GM23338 (cell line): ENCODE results near the gene IL12B. TPM values are rescaled to one million over a fixed set of nuclear protein-coding genes. Genes with fewer than 3 reads are reported as not detected.

Experiments
- ATAC-seq: fragments of 200-7000 bp; cut with Tn5 transposase; 3 replicates; pipeline ENCODE4 v1.9.1; 2020
- DNase-seq: peaks from one replicate; pipeline ENCODE4 v3.0.0-alpha.2; 2015; ENCODE audit warnings: low spot score
- H2AFZ ChIP-seq: fragments of 200-600 bp; sonication (generic); 2 replicates; pipeline ENCODE4 v1.8.0; 2016; ENCODE audit warnings: antibody characterized with exemption, mild to moderate bottlenecking, moderate library complexity
- H3F3A ChIP-seq: fragments of 200-600 bp; sonication (generic); replicated peaks from 2 replicates; pipeline ENCODE4 v1.8.0; 2017; ENCODE audit warnings: antibody characterized with exemption, mixed run types, low read depth
- H3K27ac ChIP-seq: fragments of 200-600 bp; sonication (generic); 2 replicates; pipeline ENCODE4 v1.6.1; 2016; ENCODE audit warnings: low read depth
- H3K27me3 ChIP-seq: fragments of 200-600 bp; sonication (generic); 2 replicates; pipeline ENCODE4 v1.8.0; 2016; ENCODE audit warnings: mild to moderate bottlenecking, mixed run types, moderate library complexity; ENCODE audit not compliant: insufficient read depth
- H3K36me3 ChIP-seq: fragments of 200-600 bp; sonication (generic); 2 replicates; pipeline ENCODE4 v1.8.0; 2016; ENCODE audit warnings: mild to moderate bottlenecking; ENCODE audit not compliant: insufficient read depth
- H3K4me1 ChIP-seq: fragments of 200-600 bp; sonication (generic); 2 replicates; pipeline ENCODE4 v1.8.0; 2016; ENCODE audit warnings: mild to moderate bottlenecking, moderate library complexity; ENCODE audit not compliant: insufficient read depth
- H3K4me2 ChIP-seq: fragments of 200-600 bp; sonication (generic); 2 replicates; pipeline ENCODE4 v1.7.1; 2017; ENCODE audit warnings: mixed run types
- H3K4me3 ChIP-seq: fragments of 200-600 bp; sonication (generic); 2 replicates; pipeline ENCODE4 v1.6.1; 2016; ENCODE audit warnings: mixed run types
- H3K79me2 ChIP-seq: fragments of 200-600 bp; sonication (generic); replicated peaks from 2 replicates; pipeline ENCODE4 v1.8.0; 2017; ENCODE audit warnings: mild to moderate bottlenecking; ENCODE audit not compliant: insufficient read depth
- H3K9me2 ChIP-seq: fragments of 200-600 bp; sonication (generic); 2 replicates; pipeline ENCODE4 v1.8.0; 2017; ENCODE audit not compliant: insufficient read depth
- H4K20me1 ChIP-seq: fragments of 200-600 bp; sonication (generic); replicated peaks from 2 replicates; pipeline ENCODE4 v1.8.0; 2017; ENCODE audit warnings: mild to moderate bottlenecking; ENCODE audit not compliant: insufficient read depth
- H3K27ac Mint-ChIP-seq: 2 replicates; pipeline ENCODE4 v1.8.0; 2020; ENCODE audit warnings: inconsistent platforms, mild to moderate bottlenecking, moderate library complexity, mixed read lengths
- H3K27me3 Mint-ChIP-seq: 3 replicates; pipeline ENCODE4 v1.8.0; 2022; ENCODE audit warnings: low read depth, mild to moderate bottlenecking, moderate library complexity, mixed read lengths, inconsistent platforms; ENCODE audit not compliant: insufficient read depth, poor library complexity
- H3K36me3 Mint-ChIP-seq: 3 replicates; pipeline ENCODE4 v1.8.0; 2021; ENCODE audit warnings: low read depth, mild to moderate bottlenecking, inconsistent platforms, moderate library complexity, mixed read lengths
- H3K4me1 Mint-ChIP-seq: 3 replicates; pipeline ENCODE4 v1.8.0; 2020; ENCODE audit warnings: mild to moderate bottlenecking, inconsistent platforms, mixed read lengths
- H3K4me3 Mint-ChIP-seq: 3 replicates; pipeline ENCODE4 v1.8.0; 2021; ENCODE audit warnings: moderate library complexity, mild to moderate bottlenecking, inconsistent platforms, mixed read lengths
- H3K9me3 Mint-ChIP-seq: 3 replicates; pipeline ENCODE4 v1.8.0; 2020; ENCODE audit warnings: moderate library complexity, mild to moderate bottlenecking, inconsistent platforms, mixed read lengths
- CREB1 ChIP-seq: fragments of 250-450 bp; sonication (Bioruptor Pico); IDR thresholded peaks from 2 replicates; pipeline ENCODE4 v1.5.0; 2020; ENCODE audit warnings: low read depth, mild to moderate bottlenecking, moderate library complexity
- EZH2 ChIP-seq: fragments of 200-600 bp; sonication (generic); IDR thresholded peaks from one replicate; pipeline ENCODE4 v1.8.0; 2017; ENCODE audit warnings: antibody characterized with exemption, mild to moderate bottlenecking, low read depth; ENCODE audit not compliant: unreplicated experiment
- EZH2phosphoT487 ChIP-seq: fragments of 200-600 bp; sonication (generic); IDR thresholded peaks from one replicate; pipeline ENCODE4 v1.8.1; 2018; ENCODE audit warnings: antibody characterized with exemption; ENCODE audit not compliant: unreplicated experiment
- JUNB ChIP-seq: IDR thresholded peaks from one replicate; pipeline ENCODE4 v1.6.1; 2016; ENCODE audit warnings: antibody characterized with exemption; ENCODE audit not compliant: unreplicated experiment
- POLR2AphosphoS5 ChIP-seq: IDR thresholded peaks from 2 replicates; pipeline ENCODE4 v1.6.1; 2016; ENCODE audit warnings: antibody characterized with exemption, low read depth
- STAT1 ChIP-seq: IDR thresholded peaks from one replicate; pipeline ENCODE4 v1.6.1; 2016; ENCODE audit warnings: antibody characterized with exemption; ENCODE audit not compliant: unreplicated experiment
- ZNF114 ChIP-seq: fragments of 250-450 bp; sonication (Bioruptor Pico); IDR thresholded peaks from 2 replicates; pipeline ENCODE4 v1.5.0; 2020; ENCODE audit warnings: mild to moderate bottlenecking, moderate library complexity
- ZNF331 ChIP-seq: fragments of 250-450 bp; sonication (Bioruptor Pico); IDR thresholded peaks from 2 replicates; pipeline ENCODE4 v1.5.0; 2020; ENCODE audit warnings: low read depth, mild to moderate bottlenecking, moderate library complexity
- polyA plus RNA-seq: library from polyadenylated mRNA; unstranded; fragments of >200 nt; fragmentation: Nextera tagmentation; extraction: Ambion mirVana; gene quantifications from 2 replicates; pipeline ENCODE4 v1.2.1, GENCODE V29; 2016
- total RNA-seq: library from RNA; depleted of rRNA; stranded (reverse); fragments of >200 nt; shearing (Covaris generic); gene quantifications from 2 replicates; pipeline ENCODE4 v1.2.3, GENCODE V29; 2014
- TF ChIP-seq, protein P1 (sequence below): IDR thresholded peaks from 2 replicates; pipeline ENCODE4 v1.6.1; 2016; ENCODE audit warnings: antibody characterized with exemption
- TF ChIP-seq, protein P2 (sequence below): IDR thresholded peaks from one replicate; pipeline ENCODE4 v1.6.1; 2018; ENCODE audit warnings: antibody characterized with exemption; ENCODE audit not compliant: unreplicated experiment
- TF ChIP-seq, protein P3 (sequence below), 2 experiments: fragments of 200-600 bp in 1 of 2; sonication (generic) in 1 of 2; conservative IDR thresholded peaks; 2 replicates each; pipeline versions ENCODE4 v1.5.1 to v1.6.1; 2016 to 2017; ENCODE audit warnings: antibody characterized with exemption in 2 of 2, low read depth in 2 of 2, mild to moderate bottlenecking in 2 of 2, moderate library complexity in 1 of 2

Gene IL12B
- total and polyA plus RNA-seq, 2 experiments from 2014 or later, result not detected

DNA sequence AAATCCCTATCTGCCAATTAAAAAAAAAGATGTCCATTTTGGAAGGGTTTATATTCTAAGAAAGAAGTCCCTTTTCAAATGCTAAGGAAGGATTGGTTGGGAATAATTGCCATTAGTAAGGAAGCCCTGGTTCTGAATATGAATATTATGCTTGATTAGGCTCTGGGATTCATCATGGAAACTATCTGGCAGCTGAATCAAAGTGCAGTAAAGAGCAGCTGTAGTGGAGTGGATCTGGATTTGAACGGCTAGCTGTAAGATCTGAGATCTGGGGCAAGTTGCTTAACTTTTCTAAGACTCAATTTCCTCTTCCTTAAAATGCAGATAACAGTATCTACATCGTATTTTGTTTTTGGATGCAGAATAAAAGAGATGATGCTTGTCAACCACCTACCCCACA lies 10.5 kb downstream of the IL12B start (continued):
- TF ChIP-seq, protein P1, sequence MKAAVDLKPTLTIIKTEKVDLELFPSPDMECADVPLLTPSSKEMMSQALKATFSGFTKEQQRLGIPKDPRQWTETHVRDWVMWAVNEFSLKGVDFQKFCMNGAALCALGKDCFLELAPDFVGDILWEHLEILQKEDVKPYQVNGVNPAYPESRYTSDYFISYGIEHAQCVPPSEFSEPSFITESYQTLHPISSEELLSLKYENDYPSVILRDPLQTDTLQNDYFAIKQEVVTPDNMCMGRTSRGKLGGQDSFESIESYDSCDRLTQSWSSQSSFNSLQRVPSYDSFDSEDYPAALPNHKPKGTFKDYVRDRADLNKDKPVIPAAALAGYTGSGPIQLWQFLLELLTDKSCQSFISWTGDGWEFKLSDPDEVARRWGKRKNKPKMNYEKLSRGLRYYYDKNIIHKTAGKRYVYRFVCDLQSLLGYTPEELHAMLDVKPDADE, result no peak
- no peak for TF ChIP-seq CREB1
- no peak for TF ChIP-seq POLR2AphosphoS5
- no peak for TF ChIP-seq JUNB
- no peak for TF ChIP-seq STAT1

DNA sequence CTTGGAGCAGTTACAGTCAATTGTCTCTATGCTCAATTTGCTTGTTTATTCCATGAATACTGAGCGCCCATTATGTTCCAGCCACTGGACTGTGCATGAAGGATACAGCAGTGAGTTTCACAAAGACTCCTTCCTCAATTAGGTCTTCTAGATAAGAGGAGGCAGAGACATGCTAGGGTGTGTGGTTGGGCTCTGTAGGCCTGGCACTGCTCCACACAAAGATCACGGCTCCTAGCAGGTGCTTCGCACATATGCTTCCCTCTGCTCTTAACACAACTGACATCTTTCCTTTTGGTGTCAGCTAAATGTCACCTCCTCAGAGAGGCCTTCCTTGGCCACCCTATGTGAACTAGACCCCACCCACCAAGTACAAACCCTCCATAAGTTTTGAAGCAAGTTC lies 10.9 kb downstream of the IL12B start:
- H3K4me3 ChIP-seq, result no peak overlapping the region
- no peak overlapping the region for H2AFZ ChIP-seq
- TF ChIP-seq STAT1 (no peak), EZH2phosphoT487 (no peak), ZNF114 (CRISPR knock-in tag) (no peak), ZNF331 (CRISPR knock-in tag) (no peak), POLR2AphosphoS5 (no peak), EZH2 (no peak)
- TF ChIP-seq, protein P1, result no peak
- TF ChIP-seq, protein P2, sequence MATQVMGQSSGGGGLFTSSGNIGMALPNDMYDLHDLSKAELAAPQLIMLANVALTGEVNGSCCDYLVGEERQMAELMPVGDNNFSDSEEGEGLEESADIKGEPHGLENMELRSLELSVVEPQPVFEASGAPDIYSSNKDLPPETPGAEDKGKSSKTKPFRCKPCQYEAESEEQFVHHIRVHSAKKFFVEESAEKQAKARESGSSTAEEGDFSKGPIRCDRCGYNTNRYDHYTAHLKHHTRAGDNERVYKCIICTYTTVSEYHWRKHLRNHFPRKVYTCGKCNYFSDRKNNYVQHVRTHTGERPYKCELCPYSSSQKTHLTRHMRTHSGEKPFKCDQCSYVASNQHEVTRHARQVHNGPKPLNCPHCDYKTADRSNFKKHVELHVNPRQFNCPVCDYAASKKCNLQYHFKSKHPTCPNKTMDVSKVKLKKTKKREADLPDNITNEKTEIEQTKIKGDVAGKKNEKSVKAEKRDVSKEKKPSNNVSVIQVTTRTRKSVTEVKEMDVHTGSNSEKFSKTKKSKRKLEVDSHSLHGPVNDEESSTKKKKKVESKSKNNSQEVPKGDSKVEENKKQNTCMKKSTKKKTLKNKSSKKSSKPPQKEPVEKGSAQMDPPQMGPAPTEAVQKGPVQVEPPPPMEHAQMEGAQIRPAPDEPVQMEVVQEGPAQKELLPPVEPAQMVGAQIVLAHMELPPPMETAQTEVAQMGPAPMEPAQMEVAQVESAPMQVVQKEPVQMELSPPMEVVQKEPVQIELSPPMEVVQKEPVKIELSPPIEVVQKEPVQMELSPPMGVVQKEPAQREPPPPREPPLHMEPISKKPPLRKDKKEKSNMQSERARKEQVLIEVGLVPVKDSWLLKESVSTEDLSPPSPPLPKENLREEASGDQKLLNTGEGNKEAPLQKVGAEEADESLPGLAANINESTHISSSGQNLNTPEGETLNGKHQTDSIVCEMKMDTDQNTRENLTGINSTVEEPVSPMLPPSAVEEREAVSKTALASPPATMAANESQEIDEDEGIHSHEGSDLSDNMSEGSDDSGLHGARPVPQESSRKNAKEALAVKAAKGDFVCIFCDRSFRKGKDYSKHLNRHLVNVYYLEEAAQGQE, result no peak
- TF ChIP-seq, protein P3, sequence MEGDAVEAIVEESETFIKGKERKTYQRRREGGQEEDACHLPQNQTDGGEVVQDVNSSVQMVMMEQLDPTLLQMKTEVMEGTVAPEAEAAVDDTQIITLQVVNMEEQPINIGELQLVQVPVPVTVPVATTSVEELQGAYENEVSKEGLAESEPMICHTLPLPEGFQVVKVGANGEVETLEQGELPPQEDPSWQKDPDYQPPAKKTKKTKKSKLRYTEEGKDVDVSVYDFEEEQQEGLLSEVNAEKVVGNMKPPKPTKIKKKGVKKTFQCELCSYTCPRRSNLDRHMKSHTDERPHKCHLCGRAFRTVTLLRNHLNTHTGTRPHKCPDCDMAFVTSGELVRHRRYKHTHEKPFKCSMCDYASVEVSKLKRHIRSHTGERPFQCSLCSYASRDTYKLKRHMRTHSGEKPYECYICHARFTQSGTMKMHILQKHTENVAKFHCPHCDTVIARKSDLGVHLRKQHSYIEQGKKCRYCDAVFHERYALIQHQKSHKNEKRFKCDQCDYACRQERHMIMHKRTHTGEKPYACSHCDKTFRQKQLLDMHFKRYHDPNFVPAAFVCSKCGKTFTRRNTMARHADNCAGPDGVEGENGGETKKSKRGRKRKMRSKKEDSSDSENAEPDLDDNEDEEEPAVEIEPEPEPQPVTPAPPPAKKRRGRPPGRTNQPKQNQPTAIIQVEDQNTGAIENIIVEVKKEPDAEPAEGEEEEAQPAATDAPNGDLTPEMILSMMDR (conservative IDR thresholded peaks at IDR 0.05; ENCODE audit: low read depth in 2 of 2), result no peak
- Mint-ChIP-seq H3K27me3 (peaks cover 2% of the 10 kb centered on the region), H3K36me3 (no peaks in the 10 kb centered on the region), H3K4me3 (no peak overlapping the region), H3K9me3 (no peaks in the 10 kb centered on the region), H3K4me1 (peaks cover 4% of the 10 kb centered on the region; the same call in 2 of the 3 replicates), H3K27ac (no peak overlapping the region)
- no peaks in the 10 kb centered on the region for H3K79me2 ChIP-seq
- H3K27ac ChIP-seq, result no peak overlapping the region
- ATAC-seq (no peak), DNase-seq (no peak)
- no peaks in the 10 kb centered on the region for H3K36me3 ChIP-seq
- H3F3A ChIP-seq, result no peaks in the 10 kb centered on the region
- no peaks in the 10 kb centered on the region for H4K20me1 ChIP-seq
- no peaks in the 10 kb centered on the region for H3K27me3 ChIP-seq
- no peak overlapping the region for H3K4me2 ChIP-seq
- H3K4me1 ChIP-seq, result no peaks in the 10 kb centered on the region
- H3K9me2 ChIP-seq, result no peaks in the 10 kb centered on the region
